Astrocyte (in vitro differentiated cells and primary cell): Measurements from ENCODE around the gene RAB36. TPM values are rescaled to one million over a fixed set of nuclear protein-coding genes. Genes with fewer than 3 reads are reported as not detected.

ENCODE experiments used
- DNase-seq: peaks from one replicate; pipeline ENCODE4 v3.0.0-alpha.2; 2010; ENCODE audit warnings: low read depth
- FAIRE-seq: peaks from 2 replicates; lab custom pipeline; 2011; peaks lifted over from hg19 to GRCh38; lab: Jason Lieb, UNC
- H2AFZ ChIP-seq: 2 replicates; pipeline ENCODE4 v1.6.0; 2012; ENCODE audit warnings: low read depth, low read length, inconsistent platforms
- H3K27ac ChIP-seq: 2 replicates; pipeline ENCODE4 v1.5.1; 2011; ENCODE audit warnings: low read depth, low read length, inconsistent platforms
- H3K27me3 ChIP-seq: 2 replicates; pipeline ENCODE4 v1.6.0; 2011; ENCODE audit warnings: low read length, inconsistent platforms; ENCODE audit not compliant: insufficient read depth
- H3K36me3 ChIP-seq: 2 replicates; pipeline ENCODE4 v1.5.1; 2011; ENCODE audit warnings: low read length, inconsistent platforms; ENCODE audit not compliant: insufficient read depth
- H3K4me1 ChIP-seq: 2 replicates; pipeline ENCODE4 v1.5.1; 2011; ENCODE audit warnings: low read length, inconsistent platforms; ENCODE audit not compliant: insufficient read depth
- H3K4me2 ChIP-seq: 2 replicates; pipeline ENCODE4 v1.6.0; 2012; ENCODE audit warnings: low read length, inconsistent platforms
- H3K4me3 ChIP-seq: 2 replicates; pipeline ENCODE4 v1.5.1; 2011; ENCODE audit warnings: low read depth, mild to moderate bottlenecking, low read length, inconsistent platforms; ENCODE audit not compliant: insufficient read depth
- H3K79me2 ChIP-seq: 2 replicates; pipeline ENCODE4 v1.6.0; 2012; ENCODE audit warnings: mild to moderate bottlenecking, low read length, inconsistent platforms; ENCODE audit not compliant: insufficient read depth
- H3K9ac ChIP-seq: 2 replicates; pipeline ENCODE4 v1.6.0; 2012; ENCODE audit warnings: mild to moderate bottlenecking, low read length, inconsistent platforms
- H3K9me3 ChIP-seq: 2 replicates; pipeline ENCODE4 v1.5.1; 2012; ENCODE audit warnings: low read depth, mild to moderate bottlenecking, low read length, inconsistent platforms; ENCODE audit not compliant: insufficient read depth
- H4K20me1 ChIP-seq: 2 replicates; pipeline ENCODE4 v1.6.0; 2012; ENCODE audit warnings: low read length, inconsistent platforms; ENCODE audit not compliant: insufficient read depth
- H3K27ac Mint-ChIP-seq: one replicate; pipeline ENCODE4 v1.8.0; 2021; ENCODE audit warnings: mild to moderate bottlenecking, mixed read lengths; ENCODE audit not compliant: unreplicated experiment
- H3K27me3 Mint-ChIP-seq: one replicate; pipeline ENCODE4 v1.8.0; 2021; ENCODE audit warnings: low read depth, mixed read lengths; ENCODE audit not compliant: unreplicated experiment
- H3K36me3 Mint-ChIP-seq: one replicate; pipeline ENCODE4 v1.8.0; 2021; ENCODE audit warnings: low read depth, mixed read lengths; ENCODE audit not compliant: unreplicated experiment
- H3K4me1 Mint-ChIP-seq: one replicate; pipeline ENCODE4 v1.8.0; 2021; ENCODE audit warnings: low read depth, mixed read lengths; ENCODE audit not compliant: unreplicated experiment
- H3K4me3 Mint-ChIP-seq: one replicate; pipeline ENCODE4 v1.8.0; 2021; ENCODE audit warnings: mild to moderate bottlenecking, moderate library complexity, mixed read lengths; ENCODE audit not compliant: unreplicated experiment
- H3K9me3 Mint-ChIP-seq: one replicate; pipeline ENCODE4 v1.8.0; 2021; ENCODE audit warnings: mild to moderate bottlenecking, mixed read lengths; ENCODE audit not compliant: unreplicated experiment
- EZH2 ChIP-seq: IDR thresholded peaks from 2 replicates; pipeline ENCODE4 v1.6.1; 2012; ENCODE audit warnings: mild to moderate bottlenecking, low read length, inconsistent platforms; ENCODE audit not compliant: insufficient read depth
- total RNA-seq: library from RNA; stranded (reverse); gene quantifications from 2 replicates; pipeline ENCODE4 v1.2.1, GENCODE V29; 2021
- TF ChIP-seq, protein P1 (sequence below): IDR thresholded peaks from 2 replicates; pipeline ENCODE4 v1.5.1; 2011; ENCODE audit warnings: low read depth, mild to moderate bottlenecking, inconsistent platforms, low read length, moderate library complexity; ENCODE audit not compliant: insufficient read depth

RAB36 gene
- total RNA-seq, 1 donor from 2014 or later: 5.2 TPM

DNA sequence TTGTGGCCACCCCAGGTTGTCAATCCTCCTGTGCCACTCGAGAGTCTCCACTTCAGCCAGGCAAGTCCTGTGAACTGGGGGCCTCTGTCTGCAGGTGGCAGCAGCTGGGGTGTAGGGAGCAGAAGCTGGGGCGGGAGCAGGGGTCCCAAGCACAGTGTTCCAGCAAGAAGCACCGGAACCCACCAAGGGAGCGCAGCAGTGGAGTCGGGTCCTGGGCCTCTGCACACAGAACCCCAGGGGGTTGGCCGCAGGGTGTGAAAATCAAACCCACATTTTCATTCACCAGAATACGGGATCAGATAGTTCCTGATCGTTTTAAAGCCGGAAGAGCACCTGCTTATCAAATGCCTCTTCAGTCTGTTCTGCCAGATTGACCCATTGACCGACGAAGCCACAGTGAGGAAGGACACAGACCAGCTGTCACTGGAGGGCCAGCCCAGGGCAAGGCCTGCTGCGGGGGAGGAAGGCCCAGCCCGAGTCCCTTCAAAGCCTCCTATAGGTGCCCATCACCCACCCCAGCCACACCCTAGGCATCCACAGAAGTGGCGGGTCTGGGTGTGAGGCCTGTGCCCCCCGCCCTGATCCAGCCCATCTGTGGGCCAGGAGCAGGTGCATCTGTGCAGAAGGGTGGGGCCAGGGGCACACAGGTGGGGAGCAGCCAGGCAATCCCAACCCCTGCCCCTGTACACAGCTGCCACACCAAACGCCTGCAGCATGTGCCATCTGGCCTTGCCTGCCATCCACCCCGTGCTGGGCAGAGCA, 37.6 kb upstream of the RAB36 start:
- Mint-ChIP-seq H3K27me3 (peaks cover 40% of the 10 kb centered on the region), H3K36me3 (peaks cover 3% of the 10 kb centered on the region), H3K4me1 (peaks cover 2% of the 10 kb centered on the region), H3K4me3 (no peak overlapping the region), H3K27ac (no peak overlapping the region), H3K9me3 (no peaks in the 10 kb centered on the region)
- Histone ChIP-seq H3K79me2 (no peaks in the 10 kb centered on the region), H3K9ac (no peak overlapping the region), H3K27me3 (no peaks in the 10 kb centered on the region), H3K36me3 (no peaks in the 10 kb centered on the region), H3K27ac (no peak overlapping the region), H2AFZ (no peak overlapping the region), H4K20me1 (no peaks in the 10 kb centered on the region), H3K4me1 (no peaks in the 10 kb centered on the region), H3K9me3 (no peaks in the 10 kb centered on the region), H3K4me3 (no peak overlapping the region), H3K4me2 (no peak overlapping the region)
- FAIRE-seq (no peak), DNase-seq (no peak)
- TF ChIP-seq, protein P1, sequence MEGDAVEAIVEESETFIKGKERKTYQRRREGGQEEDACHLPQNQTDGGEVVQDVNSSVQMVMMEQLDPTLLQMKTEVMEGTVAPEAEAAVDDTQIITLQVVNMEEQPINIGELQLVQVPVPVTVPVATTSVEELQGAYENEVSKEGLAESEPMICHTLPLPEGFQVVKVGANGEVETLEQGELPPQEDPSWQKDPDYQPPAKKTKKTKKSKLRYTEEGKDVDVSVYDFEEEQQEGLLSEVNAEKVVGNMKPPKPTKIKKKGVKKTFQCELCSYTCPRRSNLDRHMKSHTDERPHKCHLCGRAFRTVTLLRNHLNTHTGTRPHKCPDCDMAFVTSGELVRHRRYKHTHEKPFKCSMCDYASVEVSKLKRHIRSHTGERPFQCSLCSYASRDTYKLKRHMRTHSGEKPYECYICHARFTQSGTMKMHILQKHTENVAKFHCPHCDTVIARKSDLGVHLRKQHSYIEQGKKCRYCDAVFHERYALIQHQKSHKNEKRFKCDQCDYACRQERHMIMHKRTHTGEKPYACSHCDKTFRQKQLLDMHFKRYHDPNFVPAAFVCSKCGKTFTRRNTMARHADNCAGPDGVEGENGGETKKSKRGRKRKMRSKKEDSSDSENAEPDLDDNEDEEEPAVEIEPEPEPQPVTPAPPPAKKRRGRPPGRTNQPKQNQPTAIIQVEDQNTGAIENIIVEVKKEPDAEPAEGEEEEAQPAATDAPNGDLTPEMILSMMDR: no peak
- no peak for TF ChIP-seq EZH2

DNA sequence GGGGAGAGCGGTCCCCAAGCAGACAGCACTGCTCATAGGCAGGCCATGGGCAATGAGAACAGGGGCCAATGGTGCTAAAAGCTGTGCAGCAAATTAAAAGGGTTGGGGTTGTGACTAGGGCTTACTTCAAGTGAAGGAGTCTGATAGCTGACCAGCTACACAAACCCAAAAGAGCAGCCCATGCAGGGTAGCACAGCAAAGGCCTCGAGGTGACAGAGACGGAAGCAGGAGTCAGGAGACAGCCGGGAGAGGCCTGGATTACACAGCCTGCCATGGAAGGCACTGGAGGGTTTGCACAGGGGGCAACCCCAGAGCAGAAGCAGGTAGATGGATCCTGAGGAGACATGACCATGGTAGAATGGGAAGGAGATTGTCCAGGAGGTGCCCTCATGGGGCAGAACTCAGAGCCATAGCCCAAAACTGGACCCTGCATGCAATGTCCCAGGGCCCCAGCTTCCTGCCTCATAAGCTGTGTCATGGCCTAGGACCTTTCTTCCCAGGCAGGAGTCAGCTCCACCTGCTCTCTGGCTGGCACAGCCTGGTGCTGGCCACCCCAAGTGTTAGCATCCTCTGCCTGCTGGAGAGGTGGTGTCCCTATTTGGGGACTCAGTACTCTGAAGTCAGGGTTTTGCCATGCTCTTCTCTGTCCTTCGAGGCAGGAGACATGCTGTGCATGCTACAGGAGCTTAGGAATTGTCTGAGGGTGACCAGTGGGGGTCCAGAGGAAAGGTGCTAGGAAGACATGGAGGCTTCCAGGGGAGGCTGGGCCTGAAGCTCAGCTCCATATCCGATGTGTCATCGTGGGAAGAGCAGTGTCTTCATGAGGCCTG, 36.8 kb upstream of the RAB36 start:
- H3K9me3 Mint-ChIP-seq: no peaks in the 10 kb centered on the region
- Histone ChIP-seq H3K4me2 (no peak overlapping the region), H3K9ac (no peak overlapping the region), H3K27ac (no peak overlapping the region), H3K4me3 (no peak overlapping the region), H3K79me2 (no peaks in the 10 kb centered on the region), H3K27me3 (no peaks in the 10 kb centered on the region), H4K20me1 (no peaks in the 10 kb centered on the region), H3K36me3 (no peaks in the 10 kb centered on the region), H3K9me3 (no peaks in the 10 kb centered on the region), H2AFZ (no peak overlapping the region), H3K4me1 (no peaks in the 10 kb centered on the region)
- peaks cover 37% of the 10 kb centered on the region for H3K27me3 Mint-ChIP-seq
- no peak overlapping the region for H3K27ac Mint-ChIP-seq
- peaks cover 3% of the 10 kb centered on the region for H3K36me3 Mint-ChIP-seq
- no peak for FAIRE-seq
- peaks cover 2% of the 10 kb centered on the region for H3K4me1 Mint-ChIP-seq
- no peak for TF ChIP-seq EZH2
- TF ChIP-seq, protein P1: no peak
- DNase-seq: no peak
- H3K4me3 Mint-ChIP-seq: no peak overlapping the region
